ENCODE measurements around the gene XDH.

The XDH gene

DNA sequence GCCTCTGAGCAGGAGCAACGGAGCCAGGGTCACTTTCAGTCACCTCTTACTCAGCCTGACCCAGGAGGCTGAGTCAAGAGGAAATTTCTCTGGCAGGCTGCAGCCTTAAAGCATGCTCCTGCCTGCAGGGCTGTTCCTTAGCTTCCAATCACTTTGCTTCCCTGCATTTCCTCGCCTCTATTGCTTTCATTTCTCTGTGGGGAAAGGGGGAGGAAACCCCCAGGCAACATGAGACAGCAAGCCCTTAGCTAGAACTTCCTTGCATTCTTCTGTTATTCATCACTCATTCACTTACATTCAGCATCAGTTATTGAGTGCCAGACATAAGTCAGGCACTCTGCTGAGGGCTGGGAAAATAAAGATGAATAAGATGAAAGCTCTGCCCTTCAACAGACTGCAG is 13.0 kb downstream of the XDH start:
- no peak for DNase-seq

DNA sequence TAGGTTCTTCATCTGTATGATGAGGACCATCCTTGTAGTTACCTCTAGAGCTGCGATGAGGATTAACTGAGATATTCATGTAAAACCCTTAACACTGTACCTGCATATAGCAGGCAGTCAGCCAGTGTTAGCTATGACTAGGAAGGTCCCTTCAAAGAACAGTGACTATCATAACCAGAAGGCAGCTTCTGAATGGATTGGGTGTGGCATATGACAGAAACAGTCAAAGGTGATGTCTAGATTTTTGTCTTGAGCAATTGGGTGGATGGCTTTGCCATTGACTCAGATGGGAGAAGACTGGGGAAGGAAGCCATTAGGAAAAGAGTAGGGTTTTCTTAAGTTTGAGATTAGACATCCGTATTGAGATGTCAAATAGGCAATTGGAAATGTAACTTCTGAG is 15.7 kb downstream of the XDH start:
- no peak for DNase-seq

DNA sequence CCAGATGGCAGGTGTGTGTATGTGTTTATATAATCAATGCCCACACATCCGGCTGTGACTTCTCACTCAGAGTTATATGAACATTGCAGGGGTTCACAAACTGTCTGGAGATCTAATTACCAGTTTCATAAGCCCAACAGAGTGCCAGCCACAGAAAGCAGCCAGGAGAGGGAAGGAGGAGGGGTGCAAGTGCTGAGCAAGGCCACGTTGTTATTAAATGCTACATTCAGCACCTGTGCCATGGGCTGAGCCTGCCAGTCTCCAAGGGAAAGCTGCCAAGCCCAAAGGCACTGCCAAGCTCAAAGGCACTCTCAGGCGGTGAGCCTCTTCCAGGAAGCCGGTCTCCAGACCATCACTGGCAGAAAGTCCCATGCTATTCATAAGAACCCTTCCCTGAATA is 17.4 kb downstream of the XDH start:
- DNase-seq, result peak; percentile 77

DNA sequence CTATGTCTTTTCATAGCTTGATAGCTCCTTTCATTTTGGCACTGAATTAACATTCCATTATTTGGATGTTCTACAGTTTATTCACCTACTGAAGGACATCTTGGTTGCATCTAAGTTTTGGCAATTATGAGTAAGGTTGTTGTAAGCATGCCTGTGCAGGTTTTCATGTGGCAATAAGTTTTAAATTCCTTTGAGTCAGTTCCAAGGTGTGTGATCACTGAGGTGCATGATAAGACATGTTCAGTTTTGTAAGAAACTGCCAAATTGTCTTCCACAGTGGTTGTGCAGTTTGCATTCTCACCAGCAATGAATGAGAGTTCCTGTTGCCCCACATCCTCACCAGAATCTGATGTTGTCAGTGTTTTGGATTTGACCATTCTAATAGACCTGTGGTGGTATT is 24.2 kb downstream of the XDH start:
- DNase-seq, result no peak

DNA sequence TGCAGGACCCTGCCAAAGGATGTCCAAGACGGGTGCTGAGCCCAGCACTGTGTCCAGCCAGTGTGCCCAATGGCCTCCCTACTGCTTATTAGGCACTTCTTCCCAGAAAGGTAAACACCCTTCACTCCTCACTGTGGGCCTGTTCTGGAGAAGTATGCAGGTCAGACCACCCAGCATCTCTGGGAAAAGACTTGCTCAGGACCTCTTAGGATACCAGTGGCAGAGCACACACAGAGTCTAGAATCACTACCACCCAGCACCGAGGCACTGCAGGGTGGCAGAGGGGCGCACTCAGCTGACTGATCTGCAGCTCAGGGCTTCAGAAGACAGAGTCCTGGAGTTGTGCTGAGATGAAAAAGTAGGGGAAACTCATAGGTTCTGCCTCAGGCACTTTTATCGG is 25.8 kb downstream of the XDH start:
- DNase-seq, result no peak

DNA sequence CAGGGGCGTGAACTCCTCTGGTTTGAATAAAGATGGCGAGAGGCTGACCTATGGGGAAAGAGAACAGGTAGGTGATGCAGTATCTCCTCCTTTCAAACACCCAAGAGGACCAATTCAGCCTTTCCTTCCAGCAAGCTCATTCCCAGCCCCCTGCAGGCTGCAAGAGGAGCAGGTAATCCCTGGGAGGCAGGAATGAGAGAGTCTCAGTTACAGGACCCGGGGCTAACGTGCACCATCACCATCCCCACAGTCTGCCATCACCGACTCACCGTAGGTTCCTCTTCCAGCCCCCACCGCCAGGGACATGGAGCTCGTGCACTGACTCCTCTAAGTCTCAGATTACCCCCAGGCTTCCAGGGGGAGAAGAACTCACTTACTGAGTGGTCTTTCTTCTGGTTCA is 26.7 kb downstream of the XDH start:
- DNase-seq, result no peak

DNA sequence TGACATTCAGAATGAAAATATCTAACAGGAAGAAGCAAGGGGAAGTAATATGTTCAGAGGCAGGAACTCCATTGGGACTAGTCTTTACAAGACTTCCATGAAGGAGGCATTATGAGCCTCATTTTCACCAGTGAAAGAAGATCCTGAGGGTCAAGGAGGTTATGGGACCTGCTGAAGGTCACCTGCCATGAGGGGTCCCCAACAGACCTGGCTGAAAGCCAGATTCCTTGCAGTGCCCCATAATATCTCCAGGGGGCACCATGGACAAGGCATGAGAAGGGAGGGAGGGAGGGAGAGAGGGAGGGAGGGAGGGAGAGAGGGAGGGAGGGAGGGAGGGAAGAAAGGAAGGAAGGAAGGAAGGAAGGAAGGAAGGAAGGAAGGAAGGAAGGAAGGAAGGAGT is 27.9 kb downstream of the XDH start:
- no peak for DNase-seq

DNA sequence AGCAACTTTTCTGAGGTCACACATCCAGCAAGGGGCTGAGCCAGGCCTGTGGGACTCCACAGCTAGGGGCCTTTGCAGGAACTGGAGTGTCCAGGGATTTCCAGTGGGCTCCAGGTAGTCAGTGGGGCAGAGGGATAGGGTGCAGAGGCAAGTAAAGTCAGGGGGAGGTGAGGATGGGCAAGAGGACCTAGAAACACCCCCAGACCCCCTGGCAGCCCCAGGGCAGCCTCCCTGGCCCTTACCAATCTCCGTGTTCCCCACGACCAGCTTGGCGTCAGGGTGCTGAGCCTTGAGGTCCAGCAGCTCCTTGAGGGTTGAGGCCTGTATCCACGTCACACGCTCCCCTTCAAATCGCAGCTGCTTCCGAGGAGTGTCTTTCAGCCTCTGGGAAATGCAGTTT is 28.4 kb downstream of the XDH start:
- DNase-seq, result no peak

DNA sequence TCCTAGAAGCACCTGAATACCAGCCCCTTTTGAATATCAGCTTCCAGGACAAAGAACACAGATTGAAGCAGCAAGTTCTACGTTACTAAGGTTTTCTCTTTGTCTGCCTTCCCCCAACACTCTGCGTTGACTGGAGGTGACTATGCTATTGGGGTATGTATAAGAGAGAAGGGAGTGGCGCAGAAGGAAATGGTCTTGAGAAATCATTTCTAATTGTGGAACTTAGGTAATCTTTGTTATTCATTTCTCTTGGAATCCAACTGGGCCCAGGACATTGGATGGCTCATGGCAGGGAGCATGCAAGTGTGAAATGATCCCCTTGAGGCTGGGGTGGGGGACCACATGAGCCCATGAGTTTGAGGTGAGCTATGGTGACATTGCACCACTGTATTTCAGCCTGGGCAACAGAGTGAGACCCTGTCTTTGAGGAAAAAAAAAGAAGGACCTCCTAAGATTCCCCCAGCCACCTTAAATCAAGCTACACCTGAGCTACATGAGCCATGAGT is 29.7 kb downstream of the XDH start:
- no peak for DNase-seq

DNA sequence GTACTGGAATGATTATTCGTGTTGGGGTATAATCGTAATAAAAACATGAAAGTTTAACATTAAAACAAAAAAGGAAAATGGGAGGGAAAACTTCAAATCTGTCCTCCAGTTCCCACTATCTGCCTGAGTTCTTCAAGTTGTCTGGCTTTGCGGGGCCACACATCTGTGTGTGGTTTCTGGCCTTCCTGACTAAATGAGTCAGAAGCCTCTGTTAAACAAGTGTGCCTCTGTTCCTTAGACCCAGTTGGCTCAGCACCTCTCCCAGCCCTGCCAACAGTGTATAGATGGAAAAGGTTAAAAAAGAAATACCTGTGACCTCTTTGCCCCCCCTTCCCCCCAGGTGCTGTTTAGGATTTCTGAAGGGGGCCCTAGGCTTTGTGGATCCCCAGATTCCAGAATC is 30.2 kb downstream of the XDH start:
- DNase-seq, result no peak

DNA sequence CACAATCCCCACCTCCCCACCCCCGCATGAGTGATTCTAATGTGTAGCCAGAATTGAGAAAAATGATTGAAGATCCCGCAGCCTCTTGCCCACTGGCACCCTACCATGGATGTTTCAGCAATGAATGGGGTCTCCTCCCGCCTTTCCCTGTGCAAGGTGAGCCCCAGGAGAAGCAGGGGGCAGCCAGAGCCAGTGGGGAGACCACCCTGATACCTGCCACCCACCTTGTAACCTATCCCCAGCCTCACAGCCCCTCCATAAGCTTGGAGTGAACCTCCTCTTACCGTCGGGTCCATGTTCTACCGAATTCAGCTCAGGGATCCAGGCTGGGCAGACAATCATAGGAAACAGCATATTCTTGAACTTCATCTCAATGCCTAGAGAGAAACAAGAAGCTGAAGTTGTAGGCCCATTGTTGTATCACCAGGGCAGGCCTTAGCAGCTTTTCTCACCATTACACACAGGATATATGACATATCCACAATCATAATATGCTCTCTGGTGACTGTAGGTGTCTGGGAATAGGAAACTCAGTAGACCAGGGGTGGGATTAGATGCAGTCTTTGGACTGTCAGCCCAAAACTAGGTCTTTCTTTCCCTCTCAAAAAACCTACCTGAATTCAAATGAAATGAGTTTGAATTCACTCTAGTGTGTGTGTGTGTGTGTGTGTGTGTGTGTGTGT is 30.9 kb downstream of the XDH start:
- DNase-seq, result no peak

DNA sequence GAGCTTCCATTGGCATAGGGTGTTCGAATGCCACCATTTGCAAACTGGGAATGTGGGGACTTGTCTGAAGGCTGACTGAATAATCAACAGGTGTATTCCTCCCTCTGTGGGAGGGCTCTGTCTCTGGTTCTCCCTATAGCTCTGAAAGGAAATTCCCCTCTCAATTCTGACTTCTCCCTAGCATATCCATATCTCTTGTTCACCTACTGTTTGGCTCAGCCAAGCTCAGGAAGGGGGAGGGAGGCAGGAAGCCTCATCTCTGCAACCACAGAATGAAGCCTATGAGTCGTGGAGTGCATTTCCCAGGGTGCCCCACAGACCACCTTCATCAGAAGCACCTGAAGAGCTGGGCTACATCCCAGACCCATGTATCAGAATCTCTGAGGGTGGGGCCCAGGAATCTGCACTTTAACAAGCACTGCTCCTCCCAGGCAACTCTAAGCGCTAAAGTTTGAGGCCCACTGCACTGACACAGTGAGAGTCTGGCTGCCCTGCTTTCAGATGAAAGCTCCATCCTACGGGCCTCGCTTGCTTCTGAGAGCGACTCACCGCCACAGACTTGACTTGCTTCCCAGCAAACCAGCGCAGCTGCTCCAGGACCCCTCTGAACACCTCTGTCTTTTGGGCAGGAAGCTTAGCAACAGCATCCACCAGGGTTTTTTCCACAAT is 32.0 kb downstream of the XDH start:
- DNase-seq, result no peak

DNA sequence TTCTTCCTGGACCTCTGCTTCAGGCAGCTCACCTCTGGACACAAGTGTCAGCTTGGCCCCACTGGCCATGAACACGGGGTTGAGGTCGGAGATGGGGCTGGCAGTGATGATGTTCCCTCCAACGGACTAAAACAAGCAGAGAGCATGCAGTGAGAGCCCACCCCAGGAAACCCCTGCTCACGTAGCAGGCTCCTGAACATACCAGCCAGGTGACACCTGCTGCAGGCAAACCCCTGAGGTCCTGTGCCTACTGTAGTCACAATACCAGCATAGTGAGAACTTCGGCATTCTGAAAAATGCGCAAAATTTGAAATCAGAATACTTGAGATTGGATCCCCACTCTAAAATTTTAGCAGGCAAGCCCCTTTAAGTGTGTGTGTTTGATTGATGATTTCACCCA is 32.9 kb downstream of the XDH start:
- DNase-seq, result no peak

DNA sequence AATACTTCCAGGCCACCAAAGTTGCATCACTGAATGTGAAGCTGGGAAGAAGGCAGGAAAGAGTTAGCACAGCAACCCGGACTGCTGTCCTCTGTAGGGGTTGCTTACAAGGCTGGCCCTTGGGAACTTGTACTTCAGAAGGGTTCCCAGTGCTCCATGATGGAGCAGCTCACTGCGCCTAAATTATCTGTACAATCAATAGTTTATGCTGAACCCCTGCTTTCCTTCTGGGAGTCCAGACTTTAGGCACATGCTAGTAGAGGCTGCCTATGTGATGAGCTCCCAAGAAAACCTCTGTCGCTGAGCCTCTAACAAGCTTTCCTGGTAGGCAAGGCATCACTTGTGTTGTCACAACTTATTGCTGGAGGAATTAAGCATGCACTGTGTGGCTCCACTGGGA is 34.3 kb downstream of the XDH start:
- DNase-seq, result no peak

DNA sequence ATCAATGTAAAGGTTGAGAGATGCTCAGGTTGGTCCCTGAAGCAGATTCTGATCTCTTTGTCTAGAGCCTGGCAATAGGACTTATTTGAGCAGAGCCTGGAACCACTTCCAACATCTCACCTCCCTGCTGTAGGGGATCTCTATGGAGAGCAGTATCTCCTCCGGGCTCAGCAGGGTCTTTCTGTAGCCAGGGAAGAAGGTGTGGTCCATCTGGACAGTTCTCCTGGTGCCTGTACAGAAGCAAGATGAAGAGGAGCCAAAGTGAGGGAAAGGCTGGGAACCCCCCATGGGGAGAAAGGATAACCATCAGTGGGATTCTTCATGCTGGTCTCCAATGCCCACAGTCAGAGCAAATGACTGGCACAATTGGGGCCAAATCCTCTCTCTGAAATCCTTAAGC is 34.8 kb downstream of the XDH start:
- DNase-seq, result no peak

DNA sequence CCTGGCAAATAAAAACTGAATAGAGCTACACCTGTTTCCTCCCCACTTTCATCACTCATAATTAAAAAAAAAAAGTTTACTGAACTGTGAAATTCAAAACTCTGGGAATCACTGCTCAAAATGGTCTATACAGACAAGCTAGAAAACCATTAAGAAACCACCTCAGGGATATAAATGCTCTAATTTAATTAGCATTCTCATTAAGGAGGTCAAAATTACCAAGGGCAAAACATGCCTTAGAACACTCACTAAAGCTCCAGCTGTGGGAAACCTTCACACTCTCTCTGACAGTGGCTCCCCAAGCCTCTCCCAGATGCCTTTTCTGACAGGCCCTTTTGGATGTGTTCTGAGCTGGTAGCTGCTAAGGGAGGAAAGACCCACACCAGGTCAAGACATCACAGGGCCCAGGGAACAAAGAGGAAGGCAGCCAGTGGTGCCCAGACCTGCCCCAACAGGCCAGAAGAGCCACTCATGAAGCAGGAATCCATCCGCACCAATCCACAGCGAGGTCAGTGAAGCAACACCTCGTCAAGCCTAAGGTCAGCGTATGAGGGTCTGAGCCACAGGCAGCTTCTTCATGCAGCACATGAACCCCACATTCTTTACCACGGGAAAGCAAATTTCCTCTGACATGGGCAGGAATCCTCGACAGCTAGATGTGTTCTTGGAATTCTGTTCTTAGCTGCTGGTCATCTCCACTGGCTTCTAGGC is 35.6 kb downstream of the XDH start:
- DNase-seq, result no peak

DNA sequence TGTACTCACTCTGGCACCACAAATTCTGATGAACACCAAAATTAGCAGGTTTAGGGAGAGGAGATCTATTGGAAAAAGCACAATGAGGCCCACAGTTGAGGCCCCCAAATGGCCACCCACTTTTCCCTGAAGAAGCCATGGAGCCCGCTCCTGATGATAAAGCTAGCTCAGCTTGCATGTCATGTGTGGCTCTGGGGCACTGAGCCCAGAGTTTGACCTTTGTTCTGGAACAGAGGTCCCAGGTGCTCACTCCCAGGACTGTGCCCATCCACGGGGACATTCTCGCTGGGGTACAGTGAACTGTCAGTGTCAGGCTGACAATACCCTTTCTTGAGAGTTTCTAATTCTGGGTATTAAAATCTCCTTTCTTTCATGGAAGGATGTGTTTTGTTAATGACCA is 36.2 kb downstream of the XDH start:
- no peak for DNase-seq

DNA sequence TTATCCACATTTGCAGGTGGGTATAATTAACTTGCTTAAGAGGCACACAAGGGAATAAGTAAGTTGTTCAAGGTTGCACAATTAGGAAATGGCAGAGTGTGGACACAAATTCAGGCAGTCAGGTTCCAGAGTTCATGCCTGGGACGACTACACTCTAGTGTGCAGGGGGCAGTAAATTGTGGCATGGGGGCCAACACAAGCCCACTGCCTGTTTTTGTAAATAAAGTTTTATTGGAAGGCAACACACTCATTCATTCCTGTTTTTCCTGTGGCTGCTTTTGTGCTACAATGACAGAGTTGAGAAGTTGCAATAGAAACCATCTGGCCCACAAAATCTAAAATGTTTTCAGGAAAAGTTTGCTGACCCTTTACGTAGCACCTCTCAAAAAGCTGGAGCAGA is 41.4 kb downstream of the XDH start:
- DNase-seq, result no peak

DNA sequence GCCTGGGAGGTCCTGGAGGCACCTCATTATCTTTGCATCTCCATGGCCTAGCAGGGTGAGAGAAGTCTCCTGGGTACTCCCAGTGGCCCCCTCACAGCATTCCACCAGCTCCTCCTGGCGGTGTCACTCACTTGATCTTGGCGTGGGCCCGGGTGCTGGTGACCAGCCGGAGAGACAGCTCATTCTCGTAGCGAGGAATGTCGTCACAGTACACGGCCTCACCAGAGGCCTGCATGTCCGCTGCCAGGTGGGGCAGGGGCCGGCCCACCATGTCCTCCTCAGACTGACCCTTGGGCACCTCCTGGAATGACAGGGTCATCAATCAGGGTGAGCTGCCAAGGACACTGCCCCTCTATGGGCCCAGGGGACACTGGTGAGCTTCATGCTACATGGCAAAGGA is 42.4 kb downstream of the XDH start:
- no peak for DNase-seq

DNA sequence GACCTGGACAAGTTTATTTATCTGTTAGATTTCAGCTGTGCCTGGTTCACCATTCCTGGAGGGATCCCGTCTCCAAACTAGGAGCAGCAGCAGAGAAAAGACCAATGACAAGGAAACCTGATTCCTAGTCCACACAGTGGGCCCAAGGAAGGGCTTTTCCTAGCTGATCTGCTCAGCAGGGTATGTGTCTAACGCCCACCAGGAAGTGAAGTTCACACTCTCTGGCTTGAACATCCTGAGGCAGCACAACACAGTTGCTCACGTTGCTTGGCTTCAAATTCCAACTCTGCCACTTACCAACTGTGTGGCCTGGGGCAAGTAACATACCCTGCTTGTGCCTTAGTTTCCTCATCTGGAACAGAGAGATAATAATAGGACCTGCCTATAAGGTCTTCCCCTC is 42.9 kb downstream of the XDH start:
- DNase-seq, result no peak

DNA sequence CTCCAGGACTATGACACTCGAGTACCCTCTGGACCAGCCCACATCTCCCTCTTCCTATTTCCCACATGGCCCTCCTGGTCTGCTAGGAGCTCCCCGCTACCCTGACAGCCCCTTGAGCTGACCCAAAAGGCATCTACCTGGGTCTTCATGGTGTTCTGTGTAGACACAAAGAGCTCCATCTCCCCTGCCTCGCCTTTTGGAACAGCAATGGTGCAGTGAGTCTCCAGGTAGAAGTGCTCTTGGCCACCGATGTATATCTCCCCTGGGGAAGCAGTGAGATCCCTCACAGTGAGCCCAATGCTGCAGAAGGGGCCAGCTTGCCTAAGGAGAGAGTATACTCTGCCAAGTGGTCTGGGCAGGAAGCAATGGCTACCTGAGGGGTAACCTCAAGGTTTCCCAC is 47.8 kb downstream of the XDH start:
- no peak for DNase-seq

DNA sequence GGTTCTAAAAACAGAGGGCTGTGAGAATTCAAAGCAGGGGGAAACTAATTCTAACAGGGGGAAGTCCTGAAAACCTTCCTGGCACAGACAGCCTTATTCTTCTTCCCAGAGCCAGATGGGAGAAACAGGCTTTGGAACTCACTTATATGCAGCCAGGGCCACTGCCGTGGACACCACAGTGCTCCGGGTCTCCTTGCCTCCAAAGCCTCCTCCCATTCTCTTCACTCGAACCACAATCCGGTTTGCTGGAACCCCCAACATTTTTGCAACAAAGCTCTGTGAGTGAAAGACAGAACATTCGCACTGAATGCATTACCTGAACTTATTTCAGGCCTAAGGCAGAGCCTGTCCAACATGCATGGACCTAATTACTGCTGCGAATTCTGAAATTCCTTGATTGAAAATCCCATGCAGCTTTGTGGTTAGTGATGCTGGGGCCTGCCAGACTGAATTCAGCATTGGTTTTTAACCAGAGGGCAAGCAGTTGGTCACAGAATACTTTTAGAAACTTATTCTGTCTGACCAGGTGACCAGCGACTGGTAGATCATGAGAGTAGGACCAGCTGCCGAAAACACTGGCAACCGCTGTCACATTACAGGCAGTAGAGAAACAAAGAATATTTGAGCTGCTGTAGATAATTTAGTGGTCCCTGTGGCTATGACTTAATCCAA is 48.6 kb downstream of the XDH start:
- DNase-seq, result no peak

DNA sequence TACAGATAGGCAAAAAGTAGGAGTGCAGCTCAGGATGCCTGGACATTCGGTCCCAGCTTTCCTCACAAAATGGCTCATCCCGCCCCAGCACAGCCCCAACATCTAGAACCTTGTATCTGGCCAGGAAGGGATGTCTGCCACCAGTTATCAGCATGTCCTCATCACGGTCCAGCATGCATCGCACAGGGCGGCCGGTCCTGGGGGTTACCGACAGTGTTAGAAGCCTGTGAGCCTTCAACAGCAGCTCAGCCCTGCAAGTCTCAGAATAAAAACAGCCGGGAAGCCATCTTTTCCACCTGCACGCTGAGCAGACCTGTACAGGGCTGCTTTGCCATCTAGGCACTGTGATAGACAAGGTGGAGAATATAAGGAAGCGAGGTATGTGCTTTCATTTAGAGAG is 49.2 kb downstream of the XDH start:
- DNase-seq, result no peak

All from NCI-H1092 treated with DMSO at 0.1 percent for 48 hours (cell line).